Astrocyte of the cerebellum (primary cell): ENCODE measurements around the gene DGKQ.

Source experiments
- DNase-seq: peaks from one replicate; pipeline ENCODE4 v3.0.0-alpha.2; 2011; ENCODE audit warnings: low read depth
- H3K4me3 ChIP-seq: 2 replicates; pipeline ENCODE4 v1.5.1; 2011; ENCODE audit warnings: mild to moderate bottlenecking, low read depth, low read length, moderate library complexity
- CTCF ChIP-seq: IDR thresholded peaks from 2 replicates; pipeline ENCODE4 v1.5.1; 2012; ENCODE audit warnings: low read length, low read depth, moderate library complexity, mild to moderate bottlenecking; ENCODE audit errors: missing control alignments
- in situ Hi-C: cut with HindIII; loops from 2 replicates; pipeline ENCODE4 v1.10.0; 2017; ENCODE audit warnings: low sequenced_read_pairs

DGKQ gene

GRCh38 chr4:951594-952468, 21.5 kb downstream of the DGKQ start:
- no peak for DNase-seq
- TF ChIP-seq CTCF: no peak
- in situ Hi-C loops: no loop called here
- no peak overlapping the region for H3K4me3 ChIP-seq

- no peak for TF ChIP-seq CTCF
- no peak for DNase-seq
- H3K4me3 ChIP-seq: no peak overlapping the region
- in situ Hi-C loops: no loop called here
These were observed 22.2 kb downstream of the DGKQ start for GRCh38 chr4:951186-951585.

- no peak overlapping the region for H3K4me3 ChIP-seq
- no peak for DNase-seq
- in situ Hi-C loops: no loop called here
- no peak for TF ChIP-seq CTCF
These were observed 23.0 kb downstream of the DGKQ start for GRCh38 chr4:950136-951020.

- no peak for TF ChIP-seq CTCF
- in situ Hi-C loops: no loop called here
These were observed 23.7 kb downstream of the DGKQ start for GRCh38 chr4:949656-950055.

GRCh38 chr4:948936-949300, 24.5 kb downstream of the DGKQ start:
- TF ChIP-seq CTCF: no peak
- in situ Hi-C loops: no loop called here
- no peak for DNase-seq
- no peak overlapping the region for H3K4me3 ChIP-seq

More at GRCh38 chr4:949656-950055, 23.7 kb downstream of the DGKQ start:
- DNase-seq: no peak
- H3K4me3 ChIP-seq: no peak overlapping the region

GRCh38 chr4:948101-948935, 25.1 kb downstream of the DGKQ start:
- in situ Hi-C loops: no loop called here
- TF ChIP-seq CTCF: no peak
- no peak overlapping the region for H3K4me3 ChIP-seq
- DNase-seq: no peak
